Pulmonary artery endothelial cell (primary cell): ENCODE measurements around the gene AGK. TPM values are rescaled to one million over a fixed set of nuclear protein-coding genes. Genes with fewer than 3 reads are reported as not detected.
"Not testable (repeated sequence)": the region's sequence is repeated elsewhere in the genome, so short reads cannot be mapped to it uniquely, and the experiment has no call there.

Source experiments
- DNase-seq: peaks from one replicate; pipeline ENCODE4 v3.0.0-alpha.2; 2011; ENCODE audit warnings: low read depth, low spot score
- total RNA-seq: library from RNA; depleted of rRNA; stranded (reverse); fragments of >200 nt; gene quantifications from 2 replicates; pipeline ENCODE4 v1.2.3, GENCODE V29; 2014

AGK gene
- total RNA-seq, 1 donor from 2014 or later: 28.5 TPM

GRCh38 chr7:141647701-141648100, 96.5 kb downstream of the AGK start:
- DNase-seq: not testable (repeated sequence)

DNA sequence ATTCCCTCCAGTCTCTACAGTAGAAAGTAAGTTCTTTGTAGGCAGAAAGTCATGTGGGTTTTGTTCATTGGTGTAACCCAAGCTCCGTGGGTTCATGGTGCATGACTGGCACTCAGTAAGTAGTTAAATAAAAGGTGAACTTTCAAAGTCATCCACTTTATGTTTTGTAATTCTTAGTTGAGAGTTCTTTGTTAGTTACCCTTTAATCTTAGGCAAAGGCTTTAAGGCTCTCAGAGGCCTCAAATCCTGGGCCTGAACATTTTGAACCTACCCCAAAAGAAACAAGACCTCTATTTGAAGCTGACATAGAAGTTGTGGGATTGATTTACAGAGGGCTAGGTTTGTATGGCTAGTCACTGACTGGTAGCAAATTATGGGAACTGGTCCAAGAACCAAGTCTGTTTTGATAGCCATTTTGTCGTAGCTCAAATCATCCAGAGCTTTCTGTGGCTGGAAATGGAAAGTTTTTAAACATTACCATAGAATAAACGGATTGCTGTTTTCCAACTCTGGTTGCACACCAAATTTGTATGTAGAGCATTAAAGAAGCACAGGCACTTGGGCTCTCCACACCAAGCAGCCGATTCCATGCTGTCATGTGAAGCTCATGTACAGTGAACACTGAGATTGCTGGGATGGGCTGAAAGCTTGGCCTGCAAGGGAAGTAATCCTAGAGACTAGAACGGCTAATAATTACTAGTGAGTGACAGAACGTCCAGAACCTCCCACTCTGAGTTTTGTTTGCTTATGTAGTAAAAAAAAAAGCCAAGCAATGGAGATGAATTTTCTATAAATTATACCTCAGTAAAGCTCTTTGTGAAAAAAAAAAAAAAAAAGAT, 97.3 kb downstream of the AGK start:
- no peak for DNase-seq

GRCh38 chr7:141649137-141649864, 98.1 kb downstream of the AGK start:
- no peak for DNase-seq

- peak; percentile 75 for DNase-seq
Measured at GRCh38 chr7:141649865-141650634, 98.8 kb downstream of the AGK start.

- DNase-seq: no peak
Measured at GRCh38 chr7:141651417-141651816, 100.2 kb downstream of the AGK start.

DNA sequence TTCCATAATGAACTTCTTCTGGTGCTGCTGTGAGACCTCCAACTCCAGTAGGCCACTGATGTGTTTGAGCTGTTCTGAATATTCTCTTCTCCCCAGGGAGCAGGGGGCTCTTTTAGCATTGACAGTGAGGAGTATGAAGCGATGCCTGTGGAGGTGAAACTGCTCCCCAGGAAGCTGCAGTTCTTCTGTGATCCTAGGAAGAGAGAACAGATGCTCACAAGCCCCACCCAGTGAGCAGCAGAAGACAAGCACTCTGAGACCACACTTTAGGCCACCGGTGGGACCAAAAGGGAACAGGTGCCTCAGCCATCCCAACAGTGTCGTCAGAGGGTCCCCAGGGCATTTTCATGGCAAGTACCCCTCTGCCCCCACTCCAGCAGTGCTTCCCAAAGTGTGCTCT, 101.5 kb downstream of the AGK start:
- DNase-seq: no peak

DNA sequence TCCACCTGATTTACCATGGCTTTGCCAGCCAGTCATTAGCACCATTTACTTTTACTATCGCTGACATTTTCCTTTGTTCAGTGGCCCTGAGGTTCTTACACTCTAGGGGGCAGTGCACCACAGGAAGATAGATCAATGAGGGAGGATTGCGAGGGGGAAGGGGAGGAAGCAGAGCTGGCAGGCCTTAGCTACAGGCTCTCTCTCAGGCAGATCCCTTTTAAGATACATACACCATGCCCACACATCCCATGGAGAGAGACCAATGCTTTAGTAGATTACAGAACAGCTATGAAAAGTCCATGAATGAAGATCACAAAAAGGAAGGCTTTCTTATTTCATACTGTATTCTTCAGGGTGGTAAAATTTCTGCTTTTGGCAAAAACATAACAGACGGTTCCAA, 103.3 kb downstream of the AGK start:
- DNase-seq: peak; percentile 66

DNA sequence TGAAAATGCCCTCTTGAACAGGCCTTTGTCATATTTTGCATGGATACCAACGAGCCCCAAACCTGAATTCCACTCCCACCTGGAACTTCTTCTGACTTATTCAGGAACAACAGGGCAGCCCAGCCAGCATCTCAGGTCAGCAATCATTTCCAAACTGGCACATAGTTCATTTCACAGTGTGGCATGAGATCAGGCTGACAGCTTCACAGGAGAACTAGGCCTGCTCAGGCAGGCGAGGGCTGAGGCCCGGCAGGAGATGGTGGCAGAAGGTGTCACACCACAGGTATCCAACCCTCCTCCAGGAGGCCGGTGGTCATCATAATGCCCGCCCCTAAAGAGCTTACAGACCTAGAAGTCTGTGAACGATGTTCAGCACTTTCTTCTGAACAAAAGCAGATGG, 108.3 kb downstream of the AGK start:
- DNase-seq: no peak

DNA sequence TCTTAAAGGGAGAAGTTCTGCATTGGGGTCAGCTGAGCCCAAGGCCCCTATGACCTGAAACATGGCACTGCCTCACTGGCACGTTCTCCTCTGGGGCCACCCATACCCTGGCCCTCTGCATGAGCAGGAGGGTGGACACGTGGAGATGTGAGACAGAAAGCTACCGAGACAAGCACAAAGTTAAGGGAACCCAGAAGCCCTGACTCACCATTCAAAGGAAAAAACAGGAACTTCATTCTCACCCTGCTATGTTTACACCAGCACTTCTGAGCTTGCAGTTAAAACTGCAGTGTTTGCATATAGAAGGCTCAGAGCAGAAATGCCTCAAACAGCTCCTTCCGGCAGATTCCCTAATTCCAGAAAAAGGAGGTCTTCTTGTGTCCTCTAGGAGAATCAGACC, 109.0 kb downstream of the AGK start:
- DNase-seq: peak; percentile 51

DNA sequence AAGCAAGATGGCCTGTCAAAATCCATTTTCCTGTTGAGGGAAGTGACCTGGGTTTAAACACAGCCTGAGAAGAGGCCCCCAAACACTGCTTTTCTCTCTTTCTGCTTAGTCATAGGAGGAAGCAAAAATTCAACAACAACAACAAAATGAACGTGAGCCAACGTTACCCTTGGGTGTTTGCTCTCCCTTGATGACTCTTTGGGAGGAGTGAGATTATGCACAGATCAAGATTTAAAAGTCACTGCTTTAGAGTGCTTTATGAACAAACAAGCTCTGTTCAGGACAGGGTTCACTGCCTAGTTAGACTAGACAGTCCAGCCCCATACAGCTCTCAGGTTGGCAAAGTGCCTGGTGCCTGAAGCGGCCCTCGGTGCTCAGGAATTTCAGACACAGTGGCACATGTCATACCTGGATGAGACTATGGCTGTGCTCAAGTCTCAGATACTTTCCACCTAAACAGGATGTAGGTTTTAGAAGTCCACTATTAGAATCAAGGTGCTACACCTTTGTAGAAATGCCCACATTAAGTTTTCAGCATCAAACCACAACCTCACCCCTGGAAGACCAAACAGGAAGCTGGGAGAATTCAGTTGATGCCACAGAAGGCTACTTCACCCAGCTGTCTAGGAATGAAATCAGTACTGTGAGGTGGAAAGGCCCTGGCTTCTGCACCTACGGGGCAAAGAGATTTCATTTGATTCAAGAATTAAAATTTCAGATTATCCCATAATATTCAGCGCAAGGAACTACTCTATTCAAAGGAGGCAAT, 112.1 kb downstream of the AGK start:
- DNase-seq: no peak

DNA sequence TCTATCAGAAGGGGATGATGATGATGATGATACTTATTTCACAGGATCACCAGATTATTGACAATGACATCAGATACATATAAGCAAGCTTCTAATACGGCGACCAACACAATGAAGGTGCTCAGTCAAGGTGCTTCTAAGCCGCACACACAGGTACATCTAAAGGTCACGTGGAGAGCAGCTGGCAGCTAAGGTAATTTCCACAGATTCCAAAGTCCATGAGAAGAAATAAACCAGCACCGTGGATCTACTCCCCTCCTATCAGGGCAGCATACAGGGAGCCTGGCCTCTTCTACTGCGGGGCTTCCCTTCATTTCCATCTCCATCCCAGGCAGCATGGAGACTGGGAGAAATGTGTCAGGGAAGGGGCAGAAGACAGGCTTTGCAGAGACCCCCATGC, 113.2 kb downstream of the AGK start:
- DNase-seq: no peak

GRCh38 chr7:141665208-141666035, 114.2 kb downstream of the AGK start:
- DNase-seq: no peak

GRCh38 chr7:141666071-141666470, 114.9 kb downstream of the AGK start:
- no peak for DNase-seq

GRCh38 chr7:141668853-141669252, 117.6 kb downstream of the AGK start:
- no peak for DNase-seq

GRCh38 chr7:141671705-141672496, 120.7 kb downstream of the AGK start:
- DNase-seq: no peak

DNA sequence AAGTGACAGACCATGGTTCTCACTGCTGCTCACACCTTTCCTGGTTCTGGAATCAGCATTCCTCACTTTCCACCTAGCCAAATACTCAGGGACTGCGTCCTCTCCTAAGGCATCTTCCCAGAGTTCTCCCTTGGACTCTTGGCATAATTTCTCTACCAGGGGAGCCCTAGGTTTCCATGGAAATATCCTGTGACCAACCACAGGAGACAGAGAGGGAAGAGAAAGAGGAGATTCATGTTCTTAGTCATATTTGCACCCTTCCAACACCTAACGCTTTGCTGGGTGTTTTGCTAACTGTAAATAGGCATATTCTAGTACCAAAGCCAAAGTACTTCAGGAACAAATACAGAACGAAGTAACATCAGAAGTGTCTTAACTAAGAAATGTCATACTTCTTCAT, 122.1 kb downstream of the AGK start:
- DNase-seq: no peak

- peak; percentile 93 for DNase-seq
Measured at GRCh38 chr7:141674171-141674671, 123.0 kb downstream of the AGK start.

DNA sequence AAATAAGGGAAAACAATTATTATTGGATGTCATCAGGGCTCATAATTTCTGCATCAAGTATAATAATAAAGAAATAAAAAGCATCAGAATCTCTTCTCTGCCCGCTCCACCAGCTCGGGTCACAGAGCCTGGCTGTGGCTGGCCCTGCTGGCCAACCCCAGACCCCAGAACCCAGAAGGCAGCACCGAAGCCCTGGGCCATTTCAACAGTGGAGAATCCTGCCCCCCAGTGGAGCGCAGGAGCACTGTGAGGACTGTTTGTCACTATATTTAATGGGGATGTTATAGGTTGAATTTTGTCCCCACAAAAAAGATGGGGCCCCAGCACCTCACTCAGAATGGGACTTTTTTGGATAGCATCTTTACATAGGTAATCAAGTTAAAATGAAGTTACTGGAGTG, 123.5 kb downstream of the AGK start:
- DNase-seq: peak; percentile 45

DNA sequence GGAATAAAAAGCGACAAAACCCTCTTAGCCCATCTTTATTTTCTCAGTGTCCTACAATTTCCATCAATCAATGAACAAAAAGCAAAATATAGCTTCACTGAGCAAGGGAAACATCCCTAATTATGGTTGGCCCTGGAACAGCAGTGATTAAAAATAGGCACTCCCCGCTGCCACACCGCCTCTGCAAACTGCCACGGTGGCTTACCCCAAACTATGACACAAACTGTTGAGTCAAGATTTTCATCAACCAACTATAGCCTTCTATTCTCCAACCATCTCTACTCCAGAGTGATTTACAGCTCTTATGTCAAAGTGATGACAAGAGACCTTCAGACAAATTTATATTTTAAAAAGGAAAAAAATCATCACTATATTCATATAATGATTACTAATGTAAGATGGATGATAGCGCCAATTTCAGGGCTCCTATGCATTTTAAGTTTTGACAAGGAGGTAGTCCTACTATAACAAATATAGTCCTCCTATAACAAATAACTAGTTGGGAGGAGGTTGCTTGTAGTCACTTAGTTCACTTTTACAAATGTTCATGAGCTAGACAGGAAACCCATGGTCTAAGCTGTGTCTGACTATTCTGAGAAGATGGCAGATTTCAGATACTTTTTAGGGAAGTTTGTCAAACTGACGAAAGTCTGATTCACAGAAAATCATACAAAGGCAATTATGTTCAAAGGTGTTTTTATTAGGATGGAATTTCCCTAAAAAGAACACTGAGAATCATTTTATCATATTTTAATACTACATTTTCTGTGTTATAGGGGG, 124.4 kb downstream of the AGK start:
- DNase-seq: no peak
